Islet of Langerhans (tissue), 1 donor: ENCODE results near the gene DSE.

ENCODE experiments used
- FAIRE-seq: peaks from one replicate; lab custom pipeline; 2011; peaks lifted over from hg19 to GRCh38; lab: Jason Lieb, UNC

Gene DSE

DNA sequence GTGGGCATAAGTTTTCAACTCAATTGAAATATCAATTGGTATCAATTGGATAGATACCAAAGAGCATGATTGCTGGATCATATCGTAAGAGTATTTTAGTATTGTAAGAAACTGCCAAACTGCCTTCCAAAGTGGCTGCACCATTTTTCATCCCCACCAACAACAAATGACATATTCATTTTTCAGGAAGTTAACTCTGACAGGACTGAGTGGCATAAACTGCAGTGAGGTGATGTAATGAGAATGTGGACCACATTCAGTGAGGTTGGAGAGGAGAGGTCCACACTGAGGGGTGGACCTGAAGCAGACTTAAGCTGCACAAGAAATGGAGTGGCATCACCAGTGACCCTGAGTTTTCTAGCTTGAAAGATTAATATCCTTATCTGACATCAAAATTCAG lies 78.8 kb downstream of the DSE start:
- FAIRE-seq: no peak

DNA sequence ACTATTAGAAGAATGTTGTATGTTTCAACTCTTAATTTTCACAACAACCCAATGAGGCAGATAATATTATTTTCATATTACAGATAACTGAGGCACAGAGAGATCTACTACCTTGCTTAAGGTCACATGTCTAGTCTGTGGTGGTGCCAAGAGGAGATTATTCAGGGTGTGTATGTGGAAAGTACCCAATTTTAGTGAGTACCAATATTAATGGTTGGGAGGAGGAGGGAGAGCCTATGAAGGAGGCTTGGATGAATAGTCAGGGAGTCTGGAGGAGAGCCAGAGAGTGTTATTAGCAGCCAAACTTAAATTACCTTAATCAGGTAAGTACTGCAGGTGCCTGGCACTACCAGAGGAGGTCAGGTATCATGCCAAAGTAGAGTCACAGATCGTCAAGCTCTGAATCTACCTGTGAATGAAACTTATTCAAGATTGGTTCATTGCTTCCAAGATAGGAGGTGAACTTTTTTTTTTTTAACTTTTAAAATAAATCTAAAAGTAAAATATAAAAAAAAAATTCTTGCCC lies 79.5 kb downstream of the DSE start:
- no peak for FAIRE-seq

DNA sequence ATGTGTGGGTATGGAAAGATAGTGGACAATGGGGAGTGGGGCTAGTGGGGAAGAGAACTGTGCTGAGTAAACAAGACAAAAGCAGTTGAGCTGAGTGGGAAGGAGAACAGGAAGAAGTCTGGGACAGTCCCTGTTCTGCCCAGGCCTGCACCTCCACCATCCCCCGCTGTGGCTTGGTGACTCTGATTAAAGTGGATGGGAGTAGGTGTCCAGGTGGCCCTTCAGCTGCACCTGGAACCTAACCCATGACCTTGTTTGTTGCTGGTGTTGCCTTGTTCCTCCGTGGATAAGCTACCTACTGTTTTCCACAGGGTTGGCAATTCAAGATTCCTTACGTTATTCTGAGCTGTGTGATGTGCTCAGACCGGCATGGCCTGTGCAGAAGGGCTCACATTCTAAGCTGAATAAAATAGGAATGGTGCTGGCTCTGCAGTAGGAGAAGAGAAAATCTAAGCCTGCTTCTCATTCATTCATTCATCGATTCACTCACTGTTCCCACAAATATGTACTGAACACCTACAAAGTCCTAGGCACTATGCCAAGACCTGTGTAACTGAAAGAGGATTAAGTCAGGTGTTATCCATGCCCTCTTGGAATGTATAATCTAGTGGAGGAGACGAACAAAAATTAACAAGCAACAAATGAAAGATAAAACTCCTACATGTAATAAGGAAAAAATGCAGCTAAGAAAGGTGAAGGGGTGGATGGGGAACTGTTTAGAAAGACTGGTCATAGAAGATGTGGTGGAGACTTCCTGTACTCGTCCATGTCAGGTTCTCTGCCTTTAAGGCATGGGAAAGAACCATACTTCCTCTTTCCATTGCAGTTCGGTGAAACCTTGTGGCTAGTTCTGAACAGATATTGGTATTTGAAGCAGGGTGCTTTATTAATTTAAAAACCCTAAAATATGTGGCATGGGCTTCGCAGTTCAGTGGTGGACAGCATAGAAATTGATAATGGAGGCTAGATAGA lies 80.3 kb downstream of the DSE start:
- no peak for FAIRE-seq

DNA sequence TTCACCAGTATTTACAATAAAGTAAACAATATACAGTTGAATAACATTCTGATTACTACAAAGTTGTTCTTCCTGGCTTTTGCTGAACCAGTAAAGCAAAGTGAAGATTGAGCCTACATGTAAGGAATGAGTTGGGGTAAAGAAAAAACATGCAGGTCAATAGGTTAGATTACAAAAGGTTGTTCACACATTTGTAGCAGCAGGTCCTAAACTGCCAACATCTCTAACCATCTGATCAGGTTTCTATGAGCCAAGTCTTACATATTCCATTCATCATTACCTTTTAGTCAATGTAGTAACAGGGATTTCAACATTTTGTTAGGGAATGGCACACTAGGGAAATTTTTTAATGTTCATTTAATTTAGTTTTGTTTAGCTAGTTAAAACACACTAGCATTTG lies 81.2 kb downstream of the DSE start:
- FAIRE-seq: no peak

DNA sequence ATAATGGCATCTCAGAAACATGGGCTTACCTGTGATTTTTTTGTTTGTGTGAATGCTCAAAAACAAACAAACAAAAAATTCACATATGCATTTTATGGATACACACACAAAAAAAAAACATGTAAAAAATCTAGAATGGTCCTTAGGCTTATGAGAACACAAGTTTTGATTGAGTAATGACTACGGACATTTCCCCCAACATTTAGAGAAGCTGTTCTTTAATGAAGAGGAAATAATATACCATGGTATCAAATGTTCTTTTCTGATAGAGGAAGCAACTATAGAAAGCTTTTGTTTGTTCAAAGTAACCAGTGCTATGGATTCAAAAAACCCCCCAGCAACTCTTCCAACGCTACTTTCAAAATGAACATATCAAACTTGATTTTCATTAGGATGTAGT lies 81.8 kb downstream of the DSE start:
- no peak for FAIRE-seq

DNA sequence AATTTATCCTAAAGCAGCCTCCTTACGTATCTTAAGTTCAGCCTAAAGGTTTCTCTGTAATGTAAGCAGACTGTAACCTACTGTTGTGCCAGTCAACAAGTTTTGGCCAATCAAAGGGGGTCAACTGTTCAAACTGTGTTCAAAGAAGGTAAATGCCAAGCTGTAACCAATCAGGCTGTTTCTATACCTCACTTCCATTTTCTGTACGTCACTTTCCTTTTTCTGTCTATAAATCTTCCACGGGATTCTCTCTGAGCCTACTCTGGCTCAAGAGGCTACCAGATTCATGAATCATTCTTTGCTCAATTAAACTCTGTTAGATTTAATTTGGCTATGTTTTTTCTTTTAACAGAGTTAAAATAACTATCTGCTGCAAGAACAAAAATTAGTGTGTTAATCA lies 85.4 kb downstream of the DSE start:
- no peak for FAIRE-seq

DNA sequence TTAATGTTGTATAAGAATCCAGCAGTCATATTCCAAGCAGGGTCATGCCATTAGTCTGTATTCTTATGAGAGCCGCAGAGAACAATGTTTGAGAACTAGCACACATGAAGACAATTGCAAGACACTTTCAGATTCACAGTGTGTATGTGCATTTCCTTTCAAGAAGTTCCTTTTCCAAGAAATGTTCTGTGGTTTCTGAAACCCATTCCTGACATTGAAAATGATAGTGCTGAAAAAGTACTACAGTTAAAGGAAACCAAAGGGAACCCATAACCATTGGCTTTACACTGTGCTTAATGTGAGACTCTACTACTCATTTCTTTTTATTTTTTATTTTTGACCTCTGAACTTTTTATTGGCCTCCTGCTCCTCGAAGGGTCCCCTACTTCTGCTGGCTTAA lies 86.2 kb downstream of the DSE start:
- FAIRE-seq: no peak

DNA sequence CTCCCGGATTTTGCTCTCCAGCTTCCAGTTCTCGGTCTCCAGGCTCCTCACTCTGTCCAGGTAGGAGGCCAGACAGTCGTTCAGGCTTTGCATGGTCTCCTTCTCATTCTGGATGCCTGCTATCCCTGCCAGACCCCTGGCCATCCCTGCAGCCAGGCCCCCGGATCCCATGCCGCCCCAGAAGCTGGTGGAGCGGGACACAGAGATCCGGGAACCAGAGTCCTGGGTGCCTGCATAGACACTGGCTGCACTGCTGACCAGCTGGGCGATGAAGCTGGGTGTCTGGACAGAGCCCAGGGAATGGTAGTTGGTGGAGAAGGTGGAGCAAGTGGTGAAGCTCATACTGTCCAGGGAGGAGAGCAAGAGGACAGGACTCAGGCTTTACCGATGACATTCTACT lies 87.5 kb downstream of the DSE start:
- no peak for FAIRE-seq

DNA sequence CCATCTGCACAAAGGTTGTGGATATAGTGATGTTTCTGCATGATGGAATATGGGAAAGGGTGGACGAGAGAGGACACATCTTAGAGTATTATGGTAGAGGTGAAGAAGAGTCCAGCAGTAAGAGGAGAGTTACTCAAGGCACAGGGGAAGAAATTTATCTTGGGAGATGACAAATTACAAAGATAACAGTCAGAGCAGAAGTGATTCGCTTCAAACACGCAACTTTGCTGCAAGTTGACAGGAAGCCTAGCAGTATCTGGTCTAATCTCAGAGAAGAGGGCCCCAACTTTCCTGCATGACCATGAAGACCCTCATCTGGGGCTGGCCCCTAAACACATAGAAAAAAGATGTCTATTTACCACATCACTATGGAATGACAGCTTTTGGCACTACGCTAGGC lies 89.2 kb downstream of the DSE start:
- FAIRE-seq: no peak

DNA sequence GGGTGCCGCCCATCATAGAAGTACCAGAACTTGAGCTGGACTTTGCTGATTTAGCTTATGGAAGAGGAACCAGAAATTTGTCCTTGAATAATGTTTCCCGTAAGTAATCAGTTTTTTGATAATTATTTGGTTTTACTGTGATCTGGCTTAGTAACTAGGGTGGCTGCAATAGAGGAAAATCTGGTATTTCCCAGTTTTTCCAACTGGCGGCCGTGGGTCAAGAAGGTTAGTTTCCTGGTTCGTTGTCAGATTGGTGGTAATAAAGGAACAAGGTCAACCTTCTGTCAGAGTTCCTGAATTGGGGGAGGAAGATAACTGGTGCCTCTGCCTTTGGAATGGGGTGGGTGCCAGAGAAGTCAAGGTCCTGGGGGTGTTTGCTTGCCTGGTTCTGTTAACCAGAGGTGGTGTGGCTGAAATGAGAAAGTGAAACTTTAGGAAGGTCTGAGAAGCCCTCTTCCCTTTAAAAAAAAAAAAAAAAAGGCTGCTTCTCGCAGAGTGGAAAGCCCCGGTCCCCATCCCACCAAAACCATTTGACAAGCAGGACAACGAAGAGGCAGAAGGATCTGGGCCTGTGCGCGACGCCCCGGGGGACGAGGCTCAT lies 90.7 kb downstream of the DSE start, which contains the start of gene CALHM6:
Gene CALHM6, plus strand, starts transcription at position 45 of the 601 bp plus-strand sequence. Its CDS starts 555 bp downstream, at position 600.
- FAIRE-seq: no peak

DNA sequence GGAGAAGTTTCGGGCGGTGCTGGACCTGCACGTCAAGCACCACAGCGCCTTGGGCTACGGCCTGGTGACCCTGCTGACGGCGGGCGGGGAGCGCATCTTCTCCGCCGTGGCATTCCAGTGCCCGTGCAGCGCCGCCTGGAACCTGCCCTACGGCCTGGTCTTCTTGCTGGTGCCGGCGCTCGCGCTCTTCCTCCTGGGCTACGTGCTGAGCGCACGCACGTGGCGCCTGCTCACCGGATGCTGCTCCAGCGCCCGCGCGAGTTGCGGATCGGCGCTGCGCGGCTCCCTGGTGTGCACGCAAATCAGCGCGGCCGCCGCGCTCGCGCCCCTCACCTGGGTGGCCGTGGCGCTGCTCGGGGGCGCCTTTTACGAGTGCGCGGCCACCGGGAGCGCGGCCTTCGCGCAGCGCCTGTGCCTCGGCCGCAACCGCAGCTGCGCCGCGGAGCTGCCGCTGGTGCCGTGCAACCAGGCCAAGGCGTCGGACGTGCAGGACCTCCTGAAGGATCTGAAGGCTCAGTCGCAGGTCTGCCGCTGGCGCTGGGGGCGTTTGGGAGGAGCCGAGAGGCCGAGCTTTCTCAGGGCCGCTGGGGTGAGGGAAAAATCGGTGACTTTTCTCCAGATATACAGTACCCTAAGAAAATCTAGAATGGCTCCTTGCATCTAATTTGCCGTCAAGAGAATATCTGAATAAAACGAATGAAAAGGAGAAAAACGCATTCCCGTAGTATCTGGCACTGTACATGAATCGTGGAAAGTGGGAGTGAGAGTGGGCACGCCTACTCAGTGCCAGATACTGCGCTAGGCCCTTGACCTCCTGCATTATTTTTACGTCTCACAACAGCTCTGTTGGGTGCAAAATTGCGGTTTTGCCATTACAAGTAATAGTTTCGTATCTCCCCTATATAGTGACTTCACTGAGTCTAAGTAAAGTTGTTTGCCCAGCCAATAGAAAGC lies 91.5 kb downstream of the DSE start:
- no peak for FAIRE-seq

DNA sequence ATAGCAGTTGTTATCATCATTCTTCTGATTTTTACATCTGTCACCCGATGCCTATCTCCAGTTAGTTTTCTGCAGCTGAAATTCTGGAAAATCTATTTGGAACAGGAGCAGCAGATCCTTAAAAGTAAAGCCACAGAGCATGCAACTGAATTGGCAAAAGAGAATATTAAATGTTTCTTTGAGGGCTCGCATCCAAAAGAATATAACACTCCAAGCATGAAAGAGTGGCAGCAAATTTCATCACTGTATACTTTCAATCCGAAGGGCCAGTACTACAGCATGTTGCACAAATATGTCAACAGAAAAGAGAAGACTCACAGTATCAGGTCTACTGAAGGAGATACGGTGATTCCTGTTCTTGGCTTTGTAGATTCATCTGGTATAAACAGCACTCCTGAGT lies 92.6 kb downstream of the DSE start:
- FAIRE-seq: no peak

DNA sequence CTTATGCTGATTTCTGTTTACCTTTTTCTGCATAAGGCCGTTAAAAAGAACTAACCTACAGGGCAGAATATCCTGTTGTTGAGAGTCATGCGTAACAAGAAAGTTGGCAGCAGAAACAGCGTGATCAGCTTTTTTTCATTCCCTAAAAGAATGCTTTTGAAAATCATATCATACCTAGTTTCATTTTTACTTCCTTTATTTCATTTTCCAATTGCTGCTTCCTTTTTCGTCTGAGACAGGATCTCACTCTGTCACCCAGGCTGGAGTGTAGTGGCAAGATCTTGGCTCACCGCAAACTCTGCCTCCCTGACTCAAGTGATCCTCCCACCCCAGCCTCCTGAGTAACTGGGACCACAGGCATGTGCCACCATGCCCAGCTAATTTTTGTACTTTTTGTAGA lies 94.5 kb downstream of the DSE start:
- no peak for FAIRE-seq

DNA sequence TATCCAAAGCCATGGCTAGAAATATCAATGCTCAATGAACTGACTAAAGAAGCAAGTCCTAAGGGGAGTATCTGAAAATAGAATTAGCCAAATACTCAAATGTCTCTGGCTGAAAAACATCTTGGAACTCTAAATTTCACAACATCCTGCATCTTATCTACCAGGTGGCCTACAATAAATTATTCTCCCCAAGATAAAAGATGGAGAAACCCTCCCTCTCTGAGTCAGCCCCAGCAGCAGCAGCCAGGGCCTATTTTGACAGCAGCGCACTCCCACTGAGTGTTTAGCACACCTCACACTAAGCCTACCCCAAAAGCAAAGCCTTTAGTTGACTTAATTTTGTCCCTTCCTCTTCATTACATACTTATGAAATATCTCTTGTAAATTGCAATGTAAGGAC lies 96.3 kb downstream of the DSE start:
- no peak for FAIRE-seq

DNA sequence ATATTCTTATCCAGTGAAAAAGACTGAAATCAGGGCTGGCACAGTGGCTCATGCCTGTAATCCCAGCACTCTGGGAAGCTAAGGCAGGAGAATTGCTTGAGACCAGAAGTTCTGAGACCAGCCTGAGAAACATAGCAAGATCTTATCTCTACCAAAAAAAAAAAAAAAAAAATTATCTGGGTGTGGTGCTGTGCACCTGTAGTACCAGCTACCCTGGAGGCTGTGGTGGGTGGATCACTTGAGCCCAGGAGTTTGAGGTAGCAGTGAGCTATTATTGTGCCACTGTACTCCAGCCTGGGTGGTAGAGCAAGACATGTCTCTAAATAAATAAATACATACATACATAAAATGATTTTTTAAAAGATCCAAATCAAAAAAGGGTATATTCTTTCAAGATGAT lies 96.8 kb downstream of the DSE start:
- no peak for FAIRE-seq

DNA sequence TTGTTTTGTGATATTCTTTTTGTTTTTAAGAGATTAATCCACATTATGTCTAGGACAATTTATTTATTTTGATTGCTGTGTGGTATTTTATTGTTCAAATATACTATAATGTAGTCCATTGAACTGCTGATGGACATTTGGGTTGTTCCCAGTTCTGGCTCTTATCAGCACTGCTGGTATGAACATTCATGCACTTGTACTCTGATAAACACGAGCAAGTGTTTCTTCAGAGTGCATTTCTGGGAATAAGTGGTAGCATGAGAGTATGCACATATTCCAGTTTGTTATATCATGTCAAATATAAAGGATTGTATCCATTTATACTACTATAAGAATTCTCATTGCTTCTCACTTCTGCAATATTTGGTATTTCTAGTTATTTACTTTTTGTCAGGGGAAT lies 97.5 kb downstream of the DSE start:
- FAIRE-seq: no peak

DNA sequence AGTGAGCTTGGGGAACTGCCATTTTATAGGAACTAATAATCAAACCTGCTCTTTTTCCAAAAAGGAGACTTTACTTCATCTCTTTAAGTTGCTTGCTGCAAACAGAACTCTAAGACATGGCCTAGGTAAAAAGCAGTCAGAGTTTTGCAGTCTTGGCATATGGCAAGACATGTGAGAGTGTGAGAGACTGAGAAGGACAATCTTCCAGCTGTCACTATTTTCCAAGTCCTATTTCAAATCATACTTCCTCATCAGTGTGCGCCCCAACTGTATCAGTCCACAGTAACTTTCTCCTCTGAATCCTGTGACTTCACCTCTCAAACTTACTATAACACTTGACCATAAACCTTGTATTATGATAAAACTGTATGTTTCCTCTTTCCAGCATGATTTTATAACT lies 100.8 kb downstream of the DSE start:
- FAIRE-seq: no peak

DNA sequence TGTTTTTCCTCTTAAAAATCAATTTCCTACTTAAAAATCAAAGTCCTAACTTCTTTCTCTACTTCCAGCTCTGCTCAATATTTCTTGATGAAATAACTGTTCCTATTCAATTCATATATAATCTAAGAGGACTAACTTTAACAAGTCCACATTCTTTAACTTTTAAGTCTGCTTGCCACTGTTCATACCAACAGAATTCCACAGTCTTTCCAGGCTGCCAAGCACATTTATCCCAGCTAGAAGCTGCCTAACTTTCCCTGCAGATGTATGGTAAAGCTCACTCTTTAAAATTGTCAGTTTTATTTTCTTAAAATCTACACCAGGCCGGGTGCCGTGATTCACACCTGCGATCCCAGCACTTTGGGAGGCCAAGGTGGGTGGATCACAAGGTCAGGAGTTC lies 102.0 kb downstream of the DSE start:
- FAIRE-seq: no peak

DNA sequence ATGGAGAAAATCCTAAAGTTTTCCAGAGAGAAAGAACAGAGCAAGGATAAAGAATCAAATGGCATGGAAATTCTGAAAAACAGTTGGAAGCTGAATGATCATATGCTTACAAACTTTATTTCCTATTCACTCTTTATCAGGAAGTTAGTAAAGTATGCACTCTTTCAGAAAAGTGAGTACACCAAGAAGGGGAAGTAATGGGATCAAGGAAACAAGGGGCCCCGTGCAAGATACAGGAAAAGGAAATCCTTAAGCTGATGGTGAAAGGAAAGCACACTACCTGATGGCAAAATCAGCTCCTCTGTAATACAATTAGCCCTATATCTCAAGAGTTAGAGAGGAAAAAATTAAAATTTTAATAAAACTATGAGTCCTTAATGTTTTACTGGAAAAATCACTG lies 104.4 kb downstream of the DSE start:
- no peak for FAIRE-seq

DNA sequence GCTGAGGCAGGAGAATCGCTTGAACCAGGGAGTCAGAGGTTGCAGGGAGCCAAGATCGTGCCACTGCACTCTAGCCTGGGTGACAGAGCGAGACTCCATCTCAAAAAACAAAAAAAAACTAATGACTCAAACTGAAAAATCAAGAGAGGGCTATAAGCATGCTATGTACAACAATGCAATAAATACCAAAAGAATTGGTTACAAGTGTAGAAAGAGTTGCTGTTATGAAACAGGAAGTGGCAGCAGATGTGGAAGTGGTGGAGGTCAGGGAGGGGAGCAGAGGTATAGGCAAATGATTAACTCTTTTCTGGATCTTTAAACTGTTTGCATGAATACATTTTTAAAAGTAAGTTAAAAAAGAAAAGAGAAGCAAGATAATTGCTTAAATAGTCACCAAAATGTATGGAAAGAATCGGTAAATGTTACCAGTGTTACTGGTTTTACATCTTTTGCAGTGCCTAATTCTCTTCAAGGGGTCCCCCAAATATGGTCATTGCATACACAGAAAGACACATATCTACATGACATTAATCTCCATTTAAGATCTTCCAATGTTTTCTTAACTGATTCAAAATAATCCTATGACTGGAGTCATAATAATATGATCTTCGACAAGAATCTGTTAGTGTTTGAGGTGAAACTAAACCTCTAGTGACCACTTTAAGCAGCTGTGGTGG lies 105.4 kb downstream of the DSE start:
- FAIRE-seq: no peak

DNA sequence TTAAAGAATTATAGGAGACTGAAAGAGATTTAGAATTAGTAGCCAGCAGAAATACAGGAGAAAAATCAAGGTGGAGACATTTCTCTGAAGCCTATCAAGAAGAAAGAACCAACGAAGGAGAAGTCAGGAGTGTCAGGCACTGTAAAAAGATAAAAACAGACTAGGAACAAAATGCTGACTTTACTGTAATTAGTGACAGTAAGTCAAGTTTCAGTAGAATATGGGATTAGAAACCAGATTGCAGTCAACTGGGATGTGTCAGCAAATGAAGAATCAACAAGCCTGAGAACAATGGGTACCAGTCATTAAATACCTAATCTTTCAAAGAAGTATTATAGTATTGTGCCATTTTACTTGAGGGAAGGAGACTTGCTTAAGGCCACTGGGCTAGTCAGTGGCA lies 112.0 kb downstream of the DSE start:
- FAIRE-seq: no peak

DNA sequence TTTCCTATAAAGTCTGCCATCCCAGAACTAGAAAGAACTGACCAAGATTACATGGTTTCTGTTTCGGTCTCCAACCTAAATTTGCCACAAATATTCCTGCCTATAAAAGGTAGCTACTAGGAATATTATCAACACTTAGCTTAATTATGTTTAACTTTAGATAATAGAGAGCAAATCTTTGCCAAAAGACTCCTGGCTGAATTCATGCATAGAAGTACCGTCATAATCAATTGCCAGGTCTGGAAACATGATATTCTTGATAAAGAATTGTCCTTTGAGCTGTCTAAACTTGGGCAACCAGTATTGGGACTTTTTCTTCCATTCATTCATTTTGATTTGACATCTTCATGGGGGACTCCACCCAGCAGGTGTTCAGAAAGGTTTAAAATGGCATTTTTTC lies 112.9 kb downstream of the DSE start:
- FAIRE-seq: no peak
